ENCODE data around the gene GALNS.

DNA sequence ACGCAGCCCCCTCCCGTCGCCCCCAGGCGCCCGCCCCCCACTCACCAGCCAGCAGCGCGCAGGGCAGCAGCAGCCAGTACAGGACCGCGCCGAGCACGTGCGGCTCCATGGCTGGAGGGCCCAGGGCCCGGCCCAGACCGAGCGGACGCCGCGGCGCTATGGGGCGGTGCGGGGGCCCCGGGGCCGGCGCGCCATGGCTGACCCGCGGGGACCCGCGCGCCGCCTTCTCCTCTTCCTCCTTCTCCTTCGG, 72.0 kb downstream of the GALNS start:
- TF ChIP-seq, protein P1, sequence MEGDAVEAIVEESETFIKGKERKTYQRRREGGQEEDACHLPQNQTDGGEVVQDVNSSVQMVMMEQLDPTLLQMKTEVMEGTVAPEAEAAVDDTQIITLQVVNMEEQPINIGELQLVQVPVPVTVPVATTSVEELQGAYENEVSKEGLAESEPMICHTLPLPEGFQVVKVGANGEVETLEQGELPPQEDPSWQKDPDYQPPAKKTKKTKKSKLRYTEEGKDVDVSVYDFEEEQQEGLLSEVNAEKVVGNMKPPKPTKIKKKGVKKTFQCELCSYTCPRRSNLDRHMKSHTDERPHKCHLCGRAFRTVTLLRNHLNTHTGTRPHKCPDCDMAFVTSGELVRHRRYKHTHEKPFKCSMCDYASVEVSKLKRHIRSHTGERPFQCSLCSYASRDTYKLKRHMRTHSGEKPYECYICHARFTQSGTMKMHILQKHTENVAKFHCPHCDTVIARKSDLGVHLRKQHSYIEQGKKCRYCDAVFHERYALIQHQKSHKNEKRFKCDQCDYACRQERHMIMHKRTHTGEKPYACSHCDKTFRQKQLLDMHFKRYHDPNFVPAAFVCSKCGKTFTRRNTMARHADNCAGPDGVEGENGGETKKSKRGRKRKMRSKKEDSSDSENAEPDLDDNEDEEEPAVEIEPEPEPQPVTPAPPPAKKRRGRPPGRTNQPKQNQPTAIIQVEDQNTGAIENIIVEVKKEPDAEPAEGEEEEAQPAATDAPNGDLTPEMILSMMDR (IDR thresholded peaks at IDR 0.05) = no peak
- TF ChIP-seq POLR2A (IDR thresholded peaks at IDR 0.05) (no peak), POLR2AphosphoS5 (IDR thresholded peaks at IDR 0.05) (no peak)
